SK-N-MC (cell line): Measurements from ENCODE around the gene ACTR3.

Experiments used
- DNase-seq: peaks from one replicate; pipeline ENCODE4 v3.0.0-alpha.2; 2011; ENCODE audit warnings: low read depth, low spot score
- H3K27ac ChIP-seq: fragments of 200-600 bp; sonication (generic); 2 replicates; pipeline ENCODE4 v1.5.1; 2016; ENCODE audit warnings: mixed run types
- H3K36me3 ChIP-seq: fragments of 200-600 bp; sonication (generic); 2 replicates; pipeline ENCODE4 v1.6.1; 2017; ENCODE audit warnings: antibody characterized with exemption, low read length, mixed read lengths; ENCODE audit not compliant: insufficient read depth
- H3K4me3 ChIP-seq: fragments of 200-600 bp; sonication (generic); 2 replicates; pipeline ENCODE4 v1.5.1; 2016
- H3K9ac ChIP-seq: fragments of 200-600 bp; sonication (generic); 2 replicates; pipeline ENCODE4 v1.8.0; 2017; ENCODE audit warnings: mixed run types, mixed read lengths; ENCODE audit not compliant: insufficient read length
- H3K9me3 ChIP-seq: fragments of 200-600 bp; sonication (generic); 2 replicates; pipeline ENCODE4 v1.6.1; 2017; ENCODE audit warnings: low read depth, mild to moderate bottlenecking, antibody characterized with exemption, low read length, moderate library complexity, mixed read lengths
- EZH2 ChIP-seq: fragments of 200-600 bp; sonication (generic); IDR thresholded peaks from one replicate; pipeline ENCODE4 v1.6.1; 2017; ENCODE audit warnings: antibody characterized with exemption
- FOXP2 ChIP-seq: optimal IDR thresholded peaks from 2 replicates; pipeline ENCODE3; 2011; ENCODE audit warnings: mild to moderate bottlenecking, moderate library complexity; ENCODE audit not compliant: insufficient read depth; ENCODE audit errors: extremely low read length, control extremely low read depth
- POLR2AphosphoS5 ChIP-seq: IDR thresholded peaks from 2 replicates; pipeline ENCODE4 v1.6.1; 2012; ENCODE audit warnings: mild to moderate bottlenecking, low read depth, low read length, borderline replicate concordance

The ACTR3 gene

DNA sequence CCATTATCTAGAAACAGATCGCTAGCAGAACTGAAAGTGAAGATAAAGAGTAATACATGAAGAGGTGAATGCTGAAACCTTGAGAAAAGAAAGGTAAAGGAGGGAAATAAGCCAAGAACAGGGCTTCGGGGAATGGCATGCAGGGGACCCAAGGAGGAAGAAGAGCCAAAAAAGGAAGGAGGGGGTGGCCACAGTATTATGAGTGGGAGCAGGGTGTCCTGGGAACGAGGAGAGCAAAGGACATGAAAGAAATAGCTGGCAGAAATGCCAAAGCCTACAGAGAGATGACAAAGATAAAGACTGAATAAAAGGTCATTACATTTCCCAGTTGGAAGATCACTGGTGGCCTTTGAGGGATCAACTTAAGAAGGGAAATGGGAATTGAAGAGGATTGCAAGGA is 82.9 kb downstream of the ACTR3 start:
- Histone ChIP-seq H3K4me3 (no peak overlapping the region), H3K9ac (no peak overlapping the region), H3K9me3 (no peaks in the 10 kb centered on the region), H3K27ac (no peak overlapping the region), H3K36me3 (no peaks in the 10 kb centered on the region)
- no peak for TF ChIP-seq FOXP2
- TF ChIP-seq EZH2: no peak
- TF ChIP-seq POLR2AphosphoS5: no peak
- no peak for DNase-seq

DNA sequence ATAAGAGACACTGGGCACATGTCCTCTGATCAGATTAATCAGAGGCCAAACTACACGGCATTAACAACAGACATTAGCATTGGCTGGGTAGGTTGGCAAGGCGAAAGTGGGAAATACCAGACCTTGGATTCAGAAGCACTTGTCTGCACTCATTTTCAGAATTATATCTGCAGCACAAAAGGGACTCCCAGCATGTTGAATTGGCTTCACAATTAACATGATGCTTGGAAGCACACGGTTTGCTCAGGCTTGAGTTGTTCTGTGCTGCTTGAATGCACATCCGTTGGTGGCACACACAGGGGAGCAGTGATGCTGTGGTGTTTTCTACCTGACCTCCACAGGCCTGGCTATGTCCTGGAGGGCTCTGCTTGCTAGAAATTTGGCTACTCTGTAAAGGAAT is 83.9 kb downstream of the ACTR3 start:
- TF ChIP-seq POLR2AphosphoS5: no peak
- TF ChIP-seq EZH2: no peak
- no peak for TF ChIP-seq FOXP2
- Histone ChIP-seq H3K36me3 (no peaks in the 10 kb centered on the region), H3K9ac (no peak overlapping the region), H3K4me3 (no peak overlapping the region), H3K27ac (no peak overlapping the region), H3K9me3 (no peaks in the 10 kb centered on the region)
- no peak for DNase-seq

DNA sequence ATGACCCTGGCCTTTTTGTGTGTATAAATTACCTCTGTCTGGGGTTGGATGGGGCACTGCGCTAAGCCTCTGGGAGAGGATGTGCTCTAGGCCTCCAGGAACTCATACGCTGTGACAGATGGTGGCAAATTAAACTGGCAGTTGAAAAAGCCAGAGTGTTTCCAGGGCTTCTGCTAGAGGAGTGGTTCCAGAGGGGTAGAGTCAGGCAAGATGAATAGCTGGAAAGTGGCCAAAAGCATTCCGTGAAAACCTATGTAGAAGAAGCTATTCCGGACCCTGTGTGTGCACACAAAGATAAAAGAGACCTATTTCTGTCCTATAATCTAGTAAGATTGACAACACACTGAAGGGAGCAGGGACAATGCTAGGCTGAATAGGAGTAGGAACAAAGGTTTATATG is 84.8 kb downstream of the ACTR3 start:
- Histone ChIP-seq H3K4me3 (no peak overlapping the region), H3K36me3 (no peaks in the 10 kb centered on the region), H3K27ac (no peak overlapping the region), H3K9ac (no peak overlapping the region), H3K9me3 (no peaks in the 10 kb centered on the region)
- no peak for TF ChIP-seq POLR2AphosphoS5
- no peak for DNase-seq

DNA sequence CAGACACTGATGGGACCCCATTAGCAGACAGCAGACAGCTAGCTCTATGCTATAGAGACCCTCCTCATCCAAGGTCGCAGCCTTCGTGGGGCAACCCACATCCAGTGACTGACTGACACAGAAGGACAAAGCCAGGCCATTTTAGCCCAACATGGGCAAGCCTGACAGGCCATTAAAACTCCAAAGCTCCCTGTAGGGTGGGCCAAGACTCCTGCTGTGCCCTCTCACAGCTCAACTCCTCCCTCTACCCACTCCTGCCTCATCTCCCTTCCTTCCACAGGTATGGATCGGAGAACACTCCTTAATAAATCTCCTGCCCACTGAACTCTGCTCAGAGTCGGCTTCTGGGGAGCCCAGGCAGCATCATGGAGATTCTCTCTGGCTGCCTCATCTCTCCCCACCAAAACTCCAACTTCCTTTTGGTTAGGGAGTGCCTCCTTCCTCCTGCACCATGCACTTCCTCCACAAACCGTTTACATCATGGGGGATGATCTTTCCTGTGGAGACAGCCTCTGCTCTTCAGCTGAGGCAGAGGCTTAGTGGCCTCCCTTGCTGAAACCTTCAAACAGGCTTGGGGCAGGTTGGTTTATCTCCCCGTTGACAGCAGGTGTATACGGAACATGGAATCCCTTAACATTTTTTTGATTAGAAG is 86.5 kb downstream of the ACTR3 start:
- no peak overlapping the region for H3K4me3 ChIP-seq
- no peaks in the 10 kb centered on the region for H3K9me3 ChIP-seq
- no peak for DNase-seq
- H3K36me3 ChIP-seq: no peaks in the 10 kb centered on the region
- H3K9ac ChIP-seq: no peak overlapping the region
- no peak overlapping the region for H3K27ac ChIP-seq
- TF ChIP-seq EZH2: no peak
- TF ChIP-seq POLR2AphosphoS5: no peak
- TF ChIP-seq FOXP2: no peak

DNA sequence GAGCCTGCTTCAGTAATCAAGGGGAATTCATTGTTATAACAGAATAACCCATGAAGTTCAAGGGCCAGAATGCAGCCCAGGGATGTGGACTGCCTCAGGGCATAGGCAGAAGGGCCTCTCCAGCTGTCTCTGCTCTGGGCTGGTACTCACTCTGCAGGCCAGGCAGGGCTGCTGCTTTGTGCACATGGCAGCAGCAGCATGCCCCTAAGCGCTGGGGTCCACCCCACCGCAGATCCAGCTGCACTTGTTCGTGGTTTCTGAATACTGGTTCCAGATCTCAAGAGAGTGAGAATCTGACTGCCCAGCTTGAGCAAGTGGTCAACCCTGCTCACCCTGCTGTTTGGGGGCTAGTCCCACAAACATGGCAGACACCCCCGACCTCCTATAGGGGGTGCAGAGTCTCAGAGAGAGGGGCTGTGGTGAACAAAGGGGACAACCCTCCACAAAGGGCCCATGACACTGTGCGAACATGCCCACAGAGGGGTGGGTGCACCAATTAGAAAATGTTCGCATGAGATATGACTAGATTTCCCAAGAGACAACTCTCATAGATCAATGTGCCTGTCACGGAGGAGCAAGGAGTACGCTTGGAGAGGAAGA is 87.3 kb downstream of the ACTR3 start:
- H3K4me3 ChIP-seq: no peak overlapping the region
- no peak overlapping the region for H3K27ac ChIP-seq
- TF ChIP-seq POLR2AphosphoS5: no peak
- no peak for TF ChIP-seq EZH2
- no peak for TF ChIP-seq FOXP2
- H3K9ac ChIP-seq: no peak overlapping the region
- no peaks in the 10 kb centered on the region for H3K9me3 ChIP-seq
- DNase-seq: no peak
- no peaks in the 10 kb centered on the region for H3K36me3 ChIP-seq

DNA sequence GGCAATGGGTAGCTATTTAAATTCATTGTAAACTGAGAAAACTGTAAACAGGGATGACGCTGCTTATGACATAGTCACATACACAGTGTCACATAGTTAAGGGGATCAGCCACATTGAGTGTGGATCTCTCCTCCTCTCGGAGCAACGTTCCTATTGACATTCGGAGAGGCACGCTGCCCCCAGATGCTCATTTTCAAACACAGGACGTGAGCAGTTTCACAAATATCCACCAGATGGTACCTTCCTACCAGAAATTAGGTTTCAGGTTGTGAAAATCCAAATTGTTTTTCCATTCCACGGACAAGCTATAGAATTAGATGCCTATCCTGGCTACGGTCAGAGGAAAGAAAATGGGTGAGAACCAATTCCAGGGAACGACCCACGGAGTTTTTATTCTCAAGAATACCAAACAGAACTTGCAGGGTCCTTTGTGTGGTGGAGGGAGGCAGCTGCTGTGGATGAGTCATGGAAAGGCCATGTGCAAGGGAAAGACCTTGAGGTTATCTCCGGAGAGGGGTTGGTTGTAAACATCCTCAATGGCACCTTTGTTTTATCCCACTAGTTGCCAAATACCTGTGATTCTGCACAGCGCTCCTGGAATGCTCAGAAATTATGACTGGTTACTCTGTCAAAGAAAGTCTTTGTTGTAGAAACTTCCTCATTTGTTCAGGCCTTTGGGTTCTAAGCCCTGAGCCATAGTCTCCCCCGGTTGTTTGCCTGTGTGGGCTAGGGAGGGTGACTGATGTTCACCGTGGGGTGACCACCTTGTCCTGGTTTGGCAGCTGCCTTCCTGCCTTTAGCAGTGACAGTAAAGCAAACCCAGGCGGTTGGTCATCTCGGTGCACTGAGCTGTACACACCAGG is 88.0 kb downstream of the ACTR3 start:
- no peaks in the 10 kb centered on the region for H3K9me3 ChIP-seq
- no peak for DNase-seq
- H3K27ac ChIP-seq: no peak overlapping the region
- TF ChIP-seq EZH2 (no peak), POLR2AphosphoS5 (no peak), FOXP2 (no peak)
- no peak overlapping the region for H3K9ac ChIP-seq
- H3K36me3 ChIP-seq: no peaks in the 10 kb centered on the region
- H3K4me3 ChIP-seq: no peak overlapping the region

DNA sequence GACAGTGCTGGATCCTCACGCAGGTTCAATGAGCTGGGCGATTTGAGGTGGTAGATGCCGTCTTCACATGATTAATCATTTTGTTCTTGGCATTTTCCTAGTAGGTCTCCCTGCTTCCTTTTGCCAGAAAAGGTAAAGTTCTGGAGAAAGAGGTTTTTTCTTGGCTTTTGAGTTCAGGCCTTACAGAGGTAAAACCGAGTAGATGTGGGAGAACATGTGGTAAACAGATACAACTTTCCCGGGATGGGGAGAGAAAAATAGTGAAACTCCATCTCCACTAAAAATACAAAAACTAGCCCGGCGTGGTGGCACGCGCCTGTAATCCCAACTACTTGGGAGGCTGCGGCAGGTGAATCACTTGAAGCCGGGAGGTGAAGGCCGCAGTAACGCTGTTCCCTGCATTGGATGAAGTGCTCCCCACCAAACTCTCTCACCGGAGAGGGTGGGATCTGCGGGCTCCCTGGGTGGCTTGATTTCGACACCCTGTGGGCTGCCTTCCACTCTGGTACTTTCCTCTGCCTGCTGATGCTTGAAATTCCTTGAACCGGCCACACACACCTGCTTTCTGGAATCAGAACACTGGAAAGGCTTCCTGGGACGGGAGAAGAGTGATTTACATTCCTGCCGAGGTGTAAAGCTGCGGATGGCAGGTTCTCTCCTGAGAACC is 88.8 kb downstream of the ACTR3 start:
- TF ChIP-seq POLR2AphosphoS5: no peak
- TF ChIP-seq FOXP2: no peak
- TF ChIP-seq EZH2: no peak
- no peak overlapping the region for H3K27ac ChIP-seq
- DNase-seq: no peak
- H3K36me3 ChIP-seq: no peaks in the 10 kb centered on the region
- no peaks in the 10 kb centered on the region for H3K9me3 ChIP-seq
- no peak overlapping the region for H3K9ac ChIP-seq
- no peak overlapping the region for H3K4me3 ChIP-seq

DNA sequence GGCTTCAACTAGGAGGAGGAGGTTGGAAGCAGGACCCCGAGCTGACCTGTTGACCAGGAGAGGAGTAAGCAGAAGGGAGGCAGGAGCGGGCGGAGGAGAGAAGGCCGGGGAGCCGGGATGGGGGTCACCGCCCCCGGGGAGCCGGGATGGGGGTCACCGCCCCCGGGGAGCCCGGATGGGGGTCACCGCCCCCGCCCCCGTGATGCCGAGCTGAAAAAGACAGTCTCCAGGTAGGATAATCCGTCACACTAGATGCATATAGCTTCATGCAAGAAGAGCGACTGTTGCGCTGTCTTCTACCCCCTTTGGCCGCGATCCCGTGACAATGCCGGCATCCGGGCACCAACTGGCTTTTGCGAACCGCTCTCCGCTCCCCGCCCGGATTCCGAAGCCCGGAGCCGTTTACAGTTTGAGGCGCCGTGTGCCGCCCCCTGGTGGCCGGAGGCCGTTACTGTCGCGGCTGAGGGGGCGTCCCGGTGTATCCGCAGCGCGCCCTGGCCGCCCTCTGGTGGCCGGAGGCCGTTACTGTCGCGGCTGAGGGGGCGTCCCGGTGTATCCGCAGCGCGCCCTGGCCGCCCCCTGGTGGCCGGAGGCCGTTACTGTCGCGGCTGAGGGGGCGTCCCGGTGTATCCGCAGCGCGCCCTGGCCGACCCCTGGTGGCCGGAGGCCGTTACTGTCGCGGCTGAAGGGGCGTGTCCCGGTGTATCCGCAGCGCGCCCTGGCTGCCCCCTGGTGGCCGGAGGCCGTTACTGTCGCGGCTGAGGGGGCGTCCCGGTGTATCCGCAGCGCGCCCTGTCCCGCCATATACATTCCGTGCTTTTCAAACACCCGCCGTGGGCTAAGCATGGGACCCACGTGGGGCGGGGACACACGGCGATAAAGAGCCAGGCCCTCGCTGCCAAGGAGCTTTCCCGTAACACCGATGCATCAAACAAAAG is 89.6 kb downstream of the ACTR3 start:
- H3K9ac ChIP-seq: no peak overlapping the region
- H3K27ac ChIP-seq: no peak overlapping the region
- H3K36me3 ChIP-seq: no peaks in the 10 kb centered on the region
- no peak for TF ChIP-seq POLR2AphosphoS5
- H3K9me3 ChIP-seq: no peaks in the 10 kb centered on the region
- H3K4me3 ChIP-seq: no peak overlapping the region
- DNase-seq: no peak
